ENCODE measurements around the gene RNF157.

GRCh38 chr17:76254275-76254674 is 14.0 kb upstream of the RNF157 start:
- TF ChIP-seq CTCF (conservative IDR thresholded peaks at IDR 0.05) (no peak), ZFX (IDR thresholded peaks at IDR 0.05) (no peak)
